Epithelial cell of esophagus (primary cell): ENCODE results near the gene CLCN7.

Experiments
- DNase-seq: peaks from one replicate; pipeline ENCODE4 v3.0.0; 2010; ENCODE audit warnings: low read depth
- H3K4me3 ChIP-seq: 2 replicates; pipeline ENCODE4 v1.5.1; 2011; ENCODE audit warnings: mild to moderate bottlenecking, low read length, control low read depth
- TF ChIP-seq, protein P1 (sequence below): IDR thresholded peaks from 2 replicates; pipeline ENCODE4 v1.5.1; 2011; ENCODE audit warnings: low read depth, mild to moderate bottlenecking, low read length, control low read depth, inconsistent platforms; ENCODE audit not compliant: insufficient read depth; ENCODE audit errors: missing control alignments

The CLCN7 gene

DNA sequence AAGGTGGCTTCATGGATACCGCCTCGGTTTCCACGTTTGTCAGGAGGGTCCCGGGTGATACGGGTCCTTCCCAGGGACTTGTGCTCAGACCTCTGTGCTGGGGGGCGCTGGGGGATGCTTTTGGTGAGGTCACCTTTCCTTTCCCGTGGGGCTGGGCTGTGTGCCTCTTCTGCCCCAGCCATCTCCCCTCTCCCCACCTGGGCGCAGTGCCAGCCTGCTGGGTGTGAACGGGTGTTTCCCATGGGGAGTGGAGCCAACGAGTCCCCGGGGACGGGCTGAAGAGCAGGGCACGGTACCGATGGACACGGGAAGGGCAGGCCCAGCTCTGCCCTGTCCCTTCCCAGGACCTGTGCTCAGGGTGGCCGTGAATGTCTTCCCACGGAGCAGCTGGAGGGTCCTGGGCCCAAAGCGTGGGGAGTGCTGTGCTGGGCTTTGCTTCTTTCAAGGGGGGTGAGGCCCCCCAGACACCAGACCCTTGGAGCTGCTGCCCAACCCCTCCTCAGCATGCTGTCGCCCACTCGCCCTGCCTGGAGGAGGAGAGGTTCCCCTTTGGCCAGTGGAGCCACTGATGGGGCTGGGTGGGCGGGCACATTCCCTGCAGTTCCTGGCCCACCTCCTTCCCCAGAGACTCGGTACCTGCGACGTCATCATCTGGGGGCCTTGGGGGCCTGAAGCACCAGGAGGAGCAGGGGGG, 33.8 kb upstream of the CLCN7 start:
- no peak overlapping the region for H3K4me3 ChIP-seq
- DNase-seq: no peak
- TF ChIP-seq, protein P1, sequence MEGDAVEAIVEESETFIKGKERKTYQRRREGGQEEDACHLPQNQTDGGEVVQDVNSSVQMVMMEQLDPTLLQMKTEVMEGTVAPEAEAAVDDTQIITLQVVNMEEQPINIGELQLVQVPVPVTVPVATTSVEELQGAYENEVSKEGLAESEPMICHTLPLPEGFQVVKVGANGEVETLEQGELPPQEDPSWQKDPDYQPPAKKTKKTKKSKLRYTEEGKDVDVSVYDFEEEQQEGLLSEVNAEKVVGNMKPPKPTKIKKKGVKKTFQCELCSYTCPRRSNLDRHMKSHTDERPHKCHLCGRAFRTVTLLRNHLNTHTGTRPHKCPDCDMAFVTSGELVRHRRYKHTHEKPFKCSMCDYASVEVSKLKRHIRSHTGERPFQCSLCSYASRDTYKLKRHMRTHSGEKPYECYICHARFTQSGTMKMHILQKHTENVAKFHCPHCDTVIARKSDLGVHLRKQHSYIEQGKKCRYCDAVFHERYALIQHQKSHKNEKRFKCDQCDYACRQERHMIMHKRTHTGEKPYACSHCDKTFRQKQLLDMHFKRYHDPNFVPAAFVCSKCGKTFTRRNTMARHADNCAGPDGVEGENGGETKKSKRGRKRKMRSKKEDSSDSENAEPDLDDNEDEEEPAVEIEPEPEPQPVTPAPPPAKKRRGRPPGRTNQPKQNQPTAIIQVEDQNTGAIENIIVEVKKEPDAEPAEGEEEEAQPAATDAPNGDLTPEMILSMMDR: no peak

DNA sequence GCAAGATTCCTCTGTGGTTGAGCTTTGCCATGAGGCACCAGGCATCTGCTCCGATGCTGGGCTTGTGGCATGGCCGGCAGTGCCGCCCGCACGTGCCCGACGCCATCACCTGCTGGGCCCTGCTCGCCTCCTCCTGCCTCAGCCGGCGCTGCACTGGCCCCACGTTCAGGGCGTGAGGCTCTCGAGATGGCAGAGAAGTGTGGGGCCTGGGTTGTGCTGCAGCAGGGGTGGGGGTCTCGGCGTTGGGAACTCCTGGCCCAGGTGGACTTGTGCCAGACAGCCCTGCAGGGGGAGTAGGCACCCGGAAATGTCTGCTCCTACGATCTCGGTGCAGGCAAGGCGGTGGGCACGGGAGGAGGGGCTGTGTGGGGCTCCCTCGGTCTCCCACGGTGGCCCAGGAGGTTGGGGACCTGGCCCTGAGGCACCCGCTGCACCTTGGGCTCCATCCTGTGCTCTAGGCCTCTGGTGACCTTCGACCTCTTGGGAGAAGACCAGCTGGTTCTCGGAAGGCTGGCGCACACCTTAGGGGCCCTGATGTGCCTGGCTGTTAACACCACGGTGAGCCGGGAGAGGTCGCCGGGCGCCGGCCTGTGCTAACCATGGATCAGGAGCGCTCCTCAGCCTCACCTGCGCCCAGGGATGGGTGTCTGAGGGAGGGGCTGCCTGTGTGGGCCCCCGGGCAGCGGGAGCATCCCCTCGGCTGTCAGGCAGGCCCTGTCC, 31.8 kb upstream of the CLCN7 start:
- TF ChIP-seq, protein P1: no peak
- no peak overlapping the region for H3K4me3 ChIP-seq

DNA sequence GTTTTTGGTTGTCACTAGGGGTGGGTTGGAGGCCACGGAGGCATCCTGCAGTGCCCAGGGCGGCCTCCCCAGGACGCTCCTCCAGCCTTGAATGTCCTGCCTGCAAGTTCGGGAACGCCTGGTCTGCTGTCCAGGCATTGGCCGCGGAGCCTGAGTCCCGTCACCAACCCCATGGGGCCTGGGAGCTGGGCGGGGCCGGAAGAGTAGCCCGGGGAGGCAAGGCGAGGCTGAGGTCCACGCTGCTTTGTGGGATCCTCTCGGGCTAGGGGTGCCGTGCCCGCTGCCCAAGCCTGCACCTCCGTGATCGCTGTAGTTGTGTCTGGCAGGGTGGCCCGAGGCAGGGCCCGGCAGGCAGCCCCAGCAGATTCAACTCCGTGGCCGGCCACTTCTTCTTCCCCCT, 31.1 kb upstream of the CLCN7 start:
- no peak overlapping the region for H3K4me3 ChIP-seq
- TF ChIP-seq, protein P1: no peak
- DNase-seq: no peak

More for the DNA sequence above, 31.8 kb upstream of the CLCN7 start:
- DNase-seq: no peak

DNA sequence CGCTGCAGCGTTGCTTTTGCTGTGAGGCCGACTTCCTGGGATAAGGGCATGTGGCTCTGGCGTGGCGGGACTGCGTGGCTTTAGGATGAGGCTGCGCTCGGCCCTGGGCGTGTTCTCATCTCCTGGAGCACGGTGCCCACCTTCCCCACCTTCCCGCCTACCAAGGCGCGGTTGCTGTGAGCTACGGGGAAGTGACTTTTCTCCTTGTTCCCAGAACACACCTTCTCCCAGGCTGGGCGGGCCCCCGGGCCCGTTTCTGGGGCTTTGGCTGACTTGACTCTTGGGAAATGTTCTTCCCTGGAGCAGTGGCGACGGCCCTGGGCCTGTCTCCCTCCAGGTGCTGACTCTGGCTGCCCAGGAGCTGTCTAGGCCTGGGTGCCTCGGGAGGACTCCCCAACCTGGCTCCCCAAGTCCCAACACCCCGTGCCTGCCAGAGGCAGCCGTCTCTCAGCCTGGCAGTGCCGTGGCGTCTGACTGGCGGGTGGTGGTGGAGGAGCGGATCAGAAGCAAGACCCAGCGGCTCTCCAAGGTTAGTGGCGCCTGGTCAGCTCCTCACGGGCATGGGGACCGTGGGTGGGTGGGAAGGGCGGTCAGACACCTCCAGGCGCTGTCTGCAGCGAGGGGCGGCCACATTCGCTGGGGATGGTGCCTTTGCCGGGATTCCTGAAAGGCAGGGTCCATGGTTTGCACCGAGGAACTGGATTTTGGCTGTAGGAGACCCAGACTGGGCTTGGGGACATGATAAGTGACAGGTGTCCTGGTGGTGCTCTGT, 30.4 kb upstream of the CLCN7 start:
- H3K4me3 ChIP-seq: no peak overlapping the region
- TF ChIP-seq, protein P1: no peak
- DNase-seq: no peak

DNA sequence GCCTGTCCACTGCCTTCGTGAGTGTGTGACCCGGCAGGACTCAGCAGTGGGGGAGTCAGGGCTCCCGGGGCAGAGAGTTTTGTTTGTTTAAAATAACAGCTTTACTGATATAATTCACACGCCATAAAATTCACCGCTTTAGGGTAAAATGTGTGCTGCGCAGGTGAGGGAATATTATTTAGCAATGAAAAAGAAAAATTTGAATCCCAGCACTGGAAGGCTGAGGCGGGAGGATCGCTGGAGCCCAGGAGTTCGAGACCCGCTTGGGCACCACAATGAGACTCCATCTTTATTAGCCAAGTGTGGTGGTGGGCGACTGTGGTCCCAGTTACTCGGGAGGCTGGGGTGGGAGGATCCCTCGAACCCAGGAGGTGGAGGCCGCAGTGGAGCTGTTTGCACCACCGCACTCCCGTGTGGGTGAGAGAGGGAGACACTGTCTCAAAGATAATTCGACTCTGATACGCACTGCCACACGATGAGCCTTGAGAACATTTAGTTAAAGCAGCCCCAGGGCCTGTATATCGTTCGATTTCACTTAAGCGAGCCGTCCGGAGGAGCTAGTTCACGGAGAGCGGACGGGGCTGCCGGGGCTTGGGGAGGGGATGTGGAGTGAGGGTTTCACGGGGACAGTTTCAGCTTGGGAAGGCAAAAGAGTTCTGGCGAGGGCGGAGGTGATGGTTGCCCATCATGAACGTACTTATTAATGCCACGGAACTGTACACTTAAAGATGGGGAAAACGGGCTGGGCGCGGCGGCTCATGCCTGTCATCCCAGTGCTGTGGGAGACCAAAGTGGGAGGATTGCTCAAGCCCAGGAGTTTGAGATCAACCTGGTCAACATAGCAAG, 28.5 kb upstream of the CLCN7 start:
- H3K4me3 ChIP-seq: no peak overlapping the region
- TF ChIP-seq, protein P1: no peak
- DNase-seq: no peak
